GM18511 (cell line): ENCODE measurements around the gene PRDM16.

ENCODE experiments used
- ATAC-seq: cut with Tn5 transposase; IDR thresholded peaks from one replicate; pipeline ENCODE4 v1.9.1; 2021; ENCODE audit warnings: mild to moderate bottlenecking, moderate library complexity; ENCODE audit not compliant: unreplicated experiment

The PRDM16 gene

DNA sequence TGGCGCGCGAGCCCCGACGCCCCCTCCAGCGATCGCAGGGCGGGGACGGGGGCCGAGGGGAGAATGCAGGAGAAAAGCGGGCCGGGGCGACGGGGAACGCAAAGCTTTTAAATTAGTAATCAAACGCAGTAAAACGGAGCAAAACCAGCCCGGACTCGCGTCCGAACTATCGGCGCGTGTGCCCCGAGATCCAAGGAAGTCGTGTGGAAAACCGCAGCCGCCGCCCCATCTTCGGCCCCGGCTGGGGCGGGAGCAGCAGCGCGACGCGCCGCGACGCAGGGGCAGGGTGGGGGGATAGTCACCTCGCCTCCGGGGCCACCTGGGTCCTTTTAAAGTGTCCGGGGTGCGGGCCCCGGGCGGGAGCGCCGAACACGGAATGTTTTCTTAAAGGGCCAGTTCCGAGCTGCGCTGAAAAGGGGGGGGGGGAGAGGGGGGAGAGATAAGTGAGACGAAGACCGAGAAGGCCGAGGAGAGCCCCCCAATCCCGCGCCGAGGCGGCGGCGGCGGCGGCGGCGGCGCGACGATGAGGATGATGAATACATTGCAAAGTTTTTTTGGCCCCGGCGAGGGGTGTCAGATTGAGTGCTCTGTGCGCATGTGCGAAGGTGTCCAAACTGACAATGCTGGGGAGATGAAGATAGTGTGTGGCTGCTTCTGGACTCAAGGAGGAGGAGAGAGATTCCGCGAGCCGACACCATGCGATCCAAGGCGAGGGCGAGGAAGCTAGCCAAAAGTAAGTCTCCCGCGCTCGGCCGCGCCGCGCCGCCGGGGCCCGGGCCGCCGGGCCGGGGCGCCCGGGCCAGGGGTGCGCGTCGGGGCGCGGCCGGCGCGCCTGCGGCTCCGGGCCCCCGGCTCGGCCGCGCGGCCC, at the start of gene PRDM16:
TSS of gene PRDM16 (plus strand) at position 640 of the 868 bp plus-strand sequence. CDS start at position 697, 57 bp downstream.
- no peak for ATAC-seq

DNA sequence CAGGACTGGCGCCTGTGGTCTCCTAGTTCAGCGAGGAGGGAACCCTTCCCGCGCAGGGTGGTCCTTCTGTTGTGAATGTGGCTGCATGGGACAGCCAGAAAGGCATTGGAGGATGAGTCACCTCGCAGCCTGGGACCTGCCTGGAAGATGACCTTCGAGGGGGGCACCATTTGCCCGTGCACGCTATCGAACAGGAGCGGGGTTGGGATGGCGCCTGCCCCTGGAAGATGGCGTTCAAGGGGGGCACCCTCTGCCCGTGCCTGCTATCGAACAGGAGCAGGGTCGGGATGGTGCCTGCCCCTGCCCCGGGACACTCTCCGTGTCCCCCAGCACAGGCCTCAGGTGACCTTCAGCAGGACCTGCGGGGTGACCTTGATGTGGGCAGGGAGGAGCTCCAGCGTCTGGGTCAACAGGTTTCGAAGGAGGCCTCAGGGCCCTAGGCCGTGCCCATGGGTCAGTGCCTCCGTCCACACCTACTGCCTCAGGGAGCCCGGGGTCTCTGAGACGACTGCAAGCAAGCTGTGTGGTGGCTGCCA, 49.4 kb upstream of the PRDM16 start:
- ATAC-seq: no peak

DNA sequence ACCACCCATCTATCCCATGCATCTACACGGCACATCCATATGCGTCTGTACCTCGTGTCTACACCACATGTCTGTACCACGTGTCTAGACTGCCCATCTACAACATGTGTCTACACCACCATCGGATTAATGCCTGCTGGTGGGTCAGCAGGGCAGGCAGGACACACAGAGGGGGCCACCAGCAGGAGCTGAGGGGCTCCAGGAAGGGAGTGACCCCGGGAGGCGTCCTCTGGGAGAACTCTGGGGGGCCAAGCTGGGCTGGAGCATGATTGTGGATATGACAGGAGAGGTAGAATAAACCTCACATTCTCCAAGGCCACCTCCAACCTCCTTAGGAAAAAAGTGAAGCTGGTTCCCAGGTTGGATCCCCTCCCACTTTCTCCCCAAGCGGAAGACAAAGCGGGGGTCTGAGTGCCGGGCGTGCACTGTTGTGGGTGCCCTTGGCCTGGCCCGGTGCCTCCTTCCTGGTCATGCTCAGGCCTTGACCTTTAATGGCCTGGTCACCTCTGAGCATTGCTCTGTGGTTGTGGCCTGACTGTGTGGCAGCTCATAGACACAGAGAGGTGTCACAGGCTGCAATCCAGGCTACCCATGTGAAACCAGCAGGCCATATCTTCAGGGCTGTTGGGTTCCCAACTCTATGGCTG, 48.6 kb upstream of the PRDM16 start:
- no peak for ATAC-seq

DNA sequence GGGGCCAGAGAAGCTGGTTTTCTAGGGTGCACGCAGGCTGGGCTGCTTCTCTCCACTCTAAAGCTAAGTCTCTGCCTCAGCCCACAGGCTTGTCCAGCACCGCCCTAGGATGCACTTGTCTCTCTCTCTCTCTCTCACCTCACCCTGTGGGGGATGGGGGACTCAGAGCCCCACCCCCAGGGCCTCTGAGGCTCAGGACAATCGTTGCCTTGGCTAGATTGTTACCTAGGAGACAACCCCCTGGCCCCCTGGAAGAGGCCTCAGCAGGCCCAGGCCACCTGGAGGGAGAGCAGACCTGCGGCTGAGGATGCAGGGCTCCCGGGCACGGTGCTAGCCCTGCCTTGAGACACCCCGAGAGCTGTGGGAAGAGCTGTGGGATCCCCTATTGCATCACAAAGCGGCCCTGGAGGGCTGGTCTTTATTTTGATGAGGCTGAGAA, 47.8 kb upstream of the PRDM16 start, which contains the start of gene ACTRT2:
TSS of gene ACTRT2 (plus strand) at position 235 of the 439 bp plus-strand sequence. CDS start 220 bp downstream, outside the sequence.
- no peak for ATAC-seq

DNA sequence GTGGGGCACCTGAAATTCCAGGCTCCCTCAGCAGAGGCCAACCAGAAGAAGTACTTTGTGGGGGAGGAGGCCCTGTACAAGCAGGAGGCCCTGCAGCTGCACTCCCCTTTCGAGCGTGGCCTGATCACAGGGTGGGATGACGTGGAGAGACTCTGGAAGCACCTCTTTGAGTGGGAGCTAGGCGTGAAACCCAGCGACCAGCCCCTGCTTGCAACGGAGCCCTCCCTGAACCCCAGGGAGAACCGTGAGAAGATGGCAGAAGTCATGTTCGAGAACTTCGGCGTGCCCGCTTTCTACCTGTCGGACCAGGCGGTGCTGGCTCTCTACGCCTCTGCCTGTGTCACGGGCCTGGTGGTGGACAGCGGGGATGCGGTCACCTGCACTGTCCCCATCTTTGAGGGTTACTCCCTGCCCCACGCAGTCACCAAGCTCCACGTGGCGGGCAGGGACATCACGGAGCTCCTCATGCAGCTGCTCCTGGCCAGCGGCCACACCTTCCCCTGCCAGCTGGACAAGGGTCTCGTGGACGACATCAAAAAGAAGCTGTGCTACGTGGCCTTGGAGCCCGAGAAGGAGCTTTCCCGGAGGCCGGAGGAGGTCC, 47.1 kb upstream of the PRDM16 start:
- ATAC-seq: no peak

DNA sequence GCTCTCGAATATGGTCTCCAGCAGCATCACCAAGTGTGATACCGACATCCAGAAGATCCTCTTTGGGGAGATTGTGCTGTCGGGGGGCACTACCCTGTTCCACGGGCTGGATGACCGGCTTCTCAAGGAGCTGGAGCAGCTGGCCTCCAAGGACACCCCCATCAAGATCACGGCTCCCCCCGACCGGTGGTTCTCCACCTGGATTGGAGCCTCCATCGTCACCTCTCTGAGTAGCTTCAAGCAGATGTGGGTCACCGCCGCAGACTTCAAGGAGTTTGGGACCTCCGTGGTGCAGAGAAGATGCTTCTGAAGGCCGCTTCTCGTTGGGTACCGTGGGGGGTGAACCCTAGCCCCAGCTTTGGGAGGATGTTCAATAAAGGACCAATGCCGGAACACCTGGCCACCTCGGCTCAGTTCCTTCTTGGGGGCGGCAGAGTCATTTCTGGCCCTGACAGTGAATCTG, 46.5 kb upstream of the PRDM16 start:
- ATAC-seq: no peak

DNA sequence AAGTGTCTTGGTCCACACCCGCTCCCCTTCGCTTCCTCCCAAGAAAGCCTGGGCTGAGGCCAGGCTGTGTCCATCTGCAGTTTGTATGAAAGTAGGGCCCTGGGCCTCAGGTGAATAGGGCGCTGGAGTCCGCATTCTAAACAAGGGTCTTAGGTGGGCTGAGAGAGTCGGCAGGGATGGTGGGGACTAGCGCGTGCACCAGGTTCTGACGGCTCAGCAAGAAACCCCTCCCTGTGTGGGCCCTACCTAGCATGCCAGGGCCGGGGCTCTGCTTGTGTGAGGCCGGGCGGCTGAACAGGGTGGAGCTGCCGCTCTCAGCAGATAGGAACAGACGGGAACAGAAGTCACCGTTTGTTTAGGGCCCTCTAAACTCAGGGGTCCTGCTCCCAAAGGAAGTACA, 46.0 kb upstream of the PRDM16 start:
- ATAC-seq: no peak

DNA sequence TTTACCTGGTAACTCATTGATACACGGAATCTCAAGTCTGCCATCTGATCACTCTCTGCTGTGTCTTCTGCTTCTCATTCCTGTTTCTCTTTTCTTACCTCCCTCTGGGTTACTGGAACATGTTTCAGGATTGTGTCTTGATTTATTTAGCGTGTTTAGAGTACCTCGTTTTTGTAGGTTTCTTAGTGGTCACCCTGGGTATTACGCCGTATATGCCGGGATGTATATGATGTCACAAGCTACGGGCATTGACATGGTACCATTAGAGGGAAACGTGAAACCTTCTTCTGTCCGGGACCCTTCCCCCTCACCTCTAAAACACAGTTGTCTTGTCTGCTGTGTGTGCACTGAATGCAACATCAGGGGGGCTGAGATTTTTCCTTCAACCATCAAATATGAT, 45.0 kb upstream of the PRDM16 start:
- ATAC-seq: no peak

DNA sequence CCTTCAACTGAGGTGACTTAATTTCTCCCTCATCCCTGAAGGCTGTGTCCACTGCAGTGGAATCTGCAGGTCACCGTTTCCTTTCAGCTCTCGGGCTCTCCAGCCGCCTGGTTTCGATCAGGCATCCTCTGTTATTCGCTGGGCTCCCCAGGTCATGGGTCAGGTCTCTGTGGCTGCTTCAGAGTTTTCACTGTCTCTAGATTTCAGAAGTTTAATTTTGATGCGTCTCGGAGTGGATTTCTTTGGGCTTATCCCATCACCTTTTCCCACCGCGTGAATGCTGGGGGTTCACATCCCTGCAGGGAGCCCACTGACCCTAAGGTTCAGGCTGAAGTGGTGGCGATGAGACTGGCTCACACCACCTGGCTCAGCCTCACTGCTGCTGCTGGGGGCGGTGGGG, 44.4 kb upstream of the PRDM16 start:
- ATAC-seq: no peak

DNA sequence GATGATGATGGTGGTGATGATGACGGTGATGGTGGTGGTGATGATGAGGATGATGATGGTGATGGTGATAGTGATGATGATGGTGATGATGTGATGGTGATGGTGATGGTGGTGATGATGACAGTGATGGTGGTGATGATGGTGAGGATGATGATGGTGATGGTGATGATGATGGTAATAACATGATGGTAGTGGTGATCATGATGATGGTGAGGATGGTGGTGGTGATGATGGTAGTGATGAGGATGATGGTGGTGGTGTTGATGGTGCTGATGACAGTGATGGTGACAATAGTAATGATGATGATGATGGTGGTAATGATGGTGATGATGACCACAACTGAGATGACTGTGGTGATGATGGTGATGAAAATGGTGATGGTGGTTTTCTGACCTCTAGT, 42.9 kb upstream of the PRDM16 start:
- no peak for ATAC-seq

DNA sequence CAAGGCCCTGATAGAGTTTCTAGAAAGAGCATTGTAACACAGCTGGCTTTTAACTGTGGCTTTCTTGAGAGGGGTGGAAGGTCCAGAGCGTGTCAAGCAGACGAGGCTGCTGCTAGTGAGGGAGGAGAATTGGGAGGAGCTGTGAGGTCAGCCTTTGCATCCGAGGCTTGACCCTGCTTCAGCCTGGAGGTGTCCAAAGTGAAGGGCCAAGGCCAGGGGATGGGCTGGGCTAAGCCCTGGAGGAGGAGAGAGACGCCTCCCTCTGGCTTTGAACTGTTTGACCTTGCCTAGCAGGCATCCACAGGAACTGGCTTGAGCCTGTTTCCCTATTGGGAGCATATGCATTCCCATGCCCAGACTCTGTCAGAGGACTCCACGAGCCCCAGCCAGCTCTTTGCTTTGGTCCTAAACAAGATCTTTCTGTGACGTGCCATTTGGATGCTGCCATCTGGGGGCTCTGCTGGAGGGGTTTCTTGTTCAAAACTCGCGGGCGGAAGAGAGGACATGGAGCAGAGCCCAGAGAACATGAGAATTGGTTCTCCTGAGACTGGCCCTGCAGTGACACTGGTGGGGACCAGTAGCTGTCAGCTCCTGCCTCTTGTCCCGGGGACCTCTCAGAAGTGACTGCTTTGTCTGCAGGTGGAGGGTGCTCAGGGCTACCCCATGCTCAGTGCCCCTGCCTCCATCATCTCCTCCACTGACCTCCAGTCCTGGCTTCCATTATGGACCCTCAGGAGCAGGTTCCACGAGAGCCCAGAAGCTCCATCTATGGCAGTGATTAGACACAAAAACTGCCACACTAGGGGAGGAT, 42.2 kb upstream of the PRDM16 start:
- no peak for ATAC-seq

DNA sequence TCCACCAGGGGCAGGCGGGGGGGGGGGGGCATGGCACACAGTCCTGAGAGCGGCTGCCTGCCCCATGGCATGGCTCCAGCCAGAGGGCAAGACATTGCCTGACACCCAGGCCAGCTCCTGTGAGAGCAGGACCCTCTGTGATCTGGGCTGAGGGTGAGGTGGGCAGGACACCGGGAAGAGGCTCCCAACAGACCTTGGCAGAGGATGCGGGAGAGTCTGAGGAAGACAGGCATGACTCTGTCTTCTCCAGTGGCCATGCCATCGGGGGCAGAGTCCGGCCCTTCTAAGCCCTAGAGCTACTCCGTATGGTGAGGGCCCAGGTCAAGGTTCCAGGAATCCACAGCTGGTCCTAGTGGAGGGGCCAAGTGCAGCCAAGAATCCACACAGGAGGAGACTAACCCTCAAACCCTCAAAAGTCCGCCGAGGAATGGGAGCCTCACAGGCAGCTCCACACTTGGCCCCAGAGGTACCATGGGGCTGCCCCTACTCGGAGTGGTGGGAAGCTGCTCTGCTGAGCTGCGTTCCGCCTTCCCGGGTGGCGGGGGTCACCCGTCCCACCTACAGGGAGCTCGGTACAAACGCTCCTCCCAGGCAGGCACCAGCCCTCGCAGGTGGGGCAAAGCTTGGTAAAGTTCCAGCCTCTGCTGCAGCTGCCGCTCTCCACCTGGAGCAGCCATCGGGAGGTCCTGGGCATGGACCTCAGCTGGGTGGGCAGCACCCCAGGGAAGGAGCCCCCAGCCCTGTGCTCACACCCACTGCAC, 41.2 kb upstream of the PRDM16 start:
- no peak for ATAC-seq

DNA sequence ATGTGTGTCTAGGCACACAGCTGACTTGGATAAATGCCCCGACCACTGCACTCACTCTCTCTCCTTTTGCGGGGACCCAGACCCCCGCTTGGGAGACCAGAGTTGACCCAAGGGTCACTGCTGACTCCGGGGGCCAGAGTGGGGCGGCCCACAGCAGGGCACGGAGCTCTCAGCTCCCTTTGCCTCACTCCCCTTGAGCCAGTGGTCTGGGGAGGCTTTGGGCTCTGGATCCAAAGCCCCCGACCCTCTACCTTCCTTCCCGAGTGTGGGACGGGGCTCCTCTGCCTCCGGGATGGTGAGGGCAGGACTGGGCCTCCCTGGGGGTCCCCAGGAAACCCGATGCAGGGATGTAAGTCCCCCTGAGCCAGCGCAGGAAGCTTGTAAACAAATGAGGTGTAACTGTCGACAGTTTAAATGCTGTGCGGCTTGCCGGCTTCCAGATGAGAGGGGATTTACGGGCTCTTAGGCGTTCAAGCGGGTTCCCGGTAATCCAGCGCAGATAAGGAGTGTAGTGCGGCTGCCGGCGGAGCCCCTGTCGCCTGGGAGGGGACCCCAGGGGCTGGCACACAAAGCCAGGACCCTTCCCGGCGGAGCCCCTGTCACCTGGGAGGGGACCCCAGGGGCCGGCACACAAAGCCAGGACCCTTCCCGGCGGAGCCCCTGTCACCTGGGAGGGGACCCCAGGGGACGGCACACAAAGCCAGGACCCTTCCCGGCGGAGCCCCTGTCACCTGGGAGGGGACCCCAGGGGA, 40.3 kb upstream of the PRDM16 start:
- ATAC-seq: no peak

DNA sequence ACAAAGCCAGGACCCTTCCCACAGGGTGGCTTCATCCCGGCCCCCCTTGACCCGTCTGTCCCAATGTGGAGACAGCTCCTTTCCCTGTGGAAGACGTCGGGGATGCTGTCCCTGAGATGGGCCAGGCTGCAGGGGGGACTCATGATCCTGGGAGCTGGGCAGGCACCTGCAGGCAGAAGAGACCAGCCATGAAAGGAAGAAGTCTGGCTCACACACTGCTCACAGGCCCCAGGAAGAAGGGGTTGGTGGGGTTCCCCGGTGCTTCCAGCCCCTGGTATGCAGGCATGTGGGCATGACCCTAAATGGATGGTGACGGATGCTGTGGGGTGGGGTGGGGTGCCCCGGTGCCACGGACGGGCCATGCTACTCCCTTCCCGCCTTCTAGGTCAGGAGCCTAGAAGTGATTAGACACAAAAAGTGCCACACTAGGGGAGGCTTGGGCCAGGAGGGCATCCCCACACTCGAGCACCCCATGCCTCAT, 39.5 kb upstream of the PRDM16 start:
- no peak for ATAC-seq

DNA sequence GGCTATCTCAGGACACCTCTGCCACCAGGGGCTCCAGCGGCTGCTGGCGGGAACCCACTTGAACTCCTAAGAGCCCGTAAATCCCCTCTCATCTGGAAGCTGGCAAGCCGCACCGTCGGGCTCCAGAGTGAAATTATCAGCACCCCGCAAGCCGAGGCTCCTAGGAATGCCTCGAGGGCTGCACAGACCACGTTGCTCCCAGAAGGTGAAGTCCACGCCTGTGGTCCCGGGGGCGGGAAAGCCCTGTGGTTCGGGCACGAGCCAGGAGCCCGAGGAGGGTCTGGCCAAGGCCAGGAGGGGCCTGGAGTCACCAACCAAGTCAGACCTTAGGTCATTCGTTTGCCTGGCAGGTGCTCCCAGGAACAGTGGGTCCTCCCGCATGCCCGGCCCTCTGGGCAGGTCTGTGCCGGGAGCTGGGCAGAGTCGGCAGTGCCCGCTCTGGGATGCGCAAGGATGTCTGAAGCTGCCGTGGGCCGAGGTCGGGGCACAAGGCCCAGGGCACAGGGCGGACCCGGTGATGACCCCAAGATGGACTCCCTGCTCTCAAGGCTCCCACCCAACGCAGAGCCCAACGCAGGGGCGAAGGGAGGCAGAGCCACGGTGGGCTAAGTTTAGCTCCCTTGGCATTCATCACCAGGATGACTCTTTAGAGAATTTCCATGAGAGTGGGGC, 38.9 kb upstream of the PRDM16 start:
- no peak for ATAC-seq

DNA sequence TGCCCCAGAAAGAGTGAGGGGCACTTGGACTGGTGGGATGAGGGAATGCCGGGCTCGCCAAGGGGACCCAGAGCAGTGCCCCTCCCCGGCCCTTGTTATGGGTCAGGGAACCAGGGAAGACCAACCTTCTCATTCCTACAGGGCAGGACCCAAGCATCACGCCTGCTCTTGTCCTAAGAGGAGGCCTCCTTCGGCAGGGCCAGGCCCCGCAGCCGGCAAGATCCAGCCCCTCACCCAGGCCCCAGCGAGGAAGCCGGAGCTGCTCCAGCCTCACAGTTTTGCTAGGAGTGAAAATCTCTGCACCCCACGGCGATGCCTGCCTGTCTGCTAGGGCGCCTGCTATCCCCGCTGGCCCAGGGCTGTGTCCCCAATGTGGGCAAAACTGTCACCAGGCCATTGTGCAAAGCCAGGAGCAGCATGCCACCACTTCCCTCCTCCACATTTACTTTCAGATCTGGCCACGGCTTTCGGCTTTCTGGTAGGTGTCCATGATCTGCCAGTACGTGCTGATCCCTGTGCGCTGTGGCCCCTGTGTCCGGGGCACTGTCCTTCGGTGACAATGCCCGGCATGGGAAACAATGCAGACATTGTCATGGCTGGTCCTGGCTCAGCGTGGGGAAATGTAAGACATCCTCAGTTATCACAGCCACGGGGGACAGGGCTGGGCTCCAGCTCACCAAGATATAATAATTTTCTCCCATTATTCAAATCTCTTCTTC, 38.2 kb upstream of the PRDM16 start:
- no peak for ATAC-seq

DNA sequence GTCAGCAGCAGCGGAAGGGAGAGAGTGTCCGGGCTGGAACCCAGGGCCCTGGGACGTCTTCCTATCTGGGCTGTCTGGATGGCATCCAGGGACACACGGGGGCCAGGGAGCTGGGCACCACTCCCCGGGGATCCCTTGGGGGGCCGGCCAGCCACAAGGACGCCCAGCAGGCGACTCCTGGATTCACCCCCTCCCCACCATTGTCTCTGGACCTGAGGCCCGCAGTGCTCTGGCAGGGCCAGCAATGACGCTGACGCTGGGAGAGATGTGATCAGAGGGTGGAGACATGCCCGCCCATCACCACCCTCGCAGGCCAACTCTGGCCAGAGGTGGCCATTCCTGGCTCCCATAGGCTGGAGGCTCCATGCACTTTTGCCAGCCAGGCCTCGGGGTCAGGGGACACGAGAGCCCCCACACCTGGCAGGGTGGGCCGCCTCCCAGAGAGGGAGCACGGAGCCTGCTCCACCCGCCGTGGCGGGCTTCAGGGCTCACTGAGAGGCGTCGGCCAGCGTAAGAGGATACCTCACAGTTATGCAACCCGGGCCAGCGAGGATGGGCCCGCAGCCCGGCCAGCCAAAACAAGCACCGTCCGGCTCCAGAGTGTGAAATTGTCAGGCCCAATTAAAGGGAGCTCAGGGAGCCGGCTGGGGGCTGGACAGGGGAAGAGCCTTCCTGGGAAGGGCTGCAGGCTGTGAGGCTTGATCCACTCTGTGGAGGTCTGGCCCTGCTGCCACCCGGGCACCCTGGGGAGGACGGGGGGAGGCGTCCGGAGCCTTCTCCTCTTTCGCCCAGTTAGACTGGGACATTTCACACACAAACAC, 37.4 kb upstream of the PRDM16 start:
- no peak for ATAC-seq
